T-cell (primary cell): ENCODE results near the gene SLC38A2. TPM values are rescaled to one million over a fixed set of nuclear protein-coding genes. Genes with fewer than 3 reads are reported as not detected.

ENCODE experiments used
- ATAC-seq, 4 experiments: fragments of 200-7000 bp in 3 of 4; fragments of 150-1000 bp in 1 of 4; cut with Tn5 transposase; replicated peaks in 1 of 4; 1 replicate in 3 of 4; 2 replicates in 1 of 4; pipeline ENCODE4 v1.10.0; 2021; ENCODE audit warnings: moderate library complexity in 3 of 4, mild to moderate bottlenecking in 2 of 4, moderate number of reproducible peaks in 1 of 4
- CTCF ChIA-PET, 2 donors: fragments of 300-600 bp; sonication (Branson Sonifier 250); formaldehyde crosslinking; loops; one replicate each; lab custom pipeline; 2022; ENCODE audit warnings: antibody characterized with exemption in 2 of 2; lab: Charles Lee
- POLR2A ChIA-PET, 2 donors: fragments of 300-600 bp; sonication (Branson Sonifier 250); formaldehyde crosslinking; loops; one replicate each; lab custom pipeline; 2022; ENCODE audit warnings: antibody characterized with exemption in 2 of 2; lab: Charles Lee
- DNase-seq, 35 experiments: peaks; one replicate each; pipeline versions ENCODE4 v3.0.0 to v3.0.0-alpha.2; 2013 to 2023
- H3K27ac ChIP-seq: one replicate; pipeline ENCODE4 v1.5.1; 2013; ENCODE audit warnings: low read length
- H3K27me3 ChIP-seq, 2 experiments: replicated peaks in 1 of 2; 1 replicate in 1 of 2; 2 replicates in 1 of 2; pipeline versions ENCODE4 v1.6.1 to v1.7.0; 2013; ENCODE audit warnings: low read length in 1 of 2, mixed read lengths in 1 of 2; ENCODE audit not compliant: control insufficient read depth in 2 of 2, insufficient read depth in 2 of 2; ENCODE audit errors: extremely low read depth in 1 of 2
- H3K36me3 ChIP-seq, 2 donors: 1 replicate in 1 of 2; 2 replicates in 1 of 2; pipeline versions ENCODE4 v1.6.1 to v1.7.0; 2013; ENCODE audit warnings: low read length in 1 of 2; ENCODE audit not compliant: control insufficient read depth in 2 of 2, insufficient read depth in 1 of 2; ENCODE audit errors: extremely low read depth in 1 of 2
- H3K4me1 ChIP-seq, 2 experiments: 1 replicate in 1 of 2; 2 replicates in 1 of 2; pipeline versions ENCODE4 v1.6.1 to v1.7.0; 2013; ENCODE audit warnings: low read length in 2 of 2, mixed read lengths in 1 of 2; ENCODE audit not compliant: insufficient read depth in 2 of 2, control insufficient read depth in 1 of 2; ENCODE audit errors: extremely low read depth in 1 of 2
- H3K4me3 ChIP-seq, 2 donors: 1 replicate in 1 of 2; 2 replicates in 1 of 2; pipeline versions ENCODE4 v1.5.1 to v1.7.0; 2013; ENCODE audit warnings: mild to moderate bottlenecking in 2 of 2, low read length in 1 of 2, moderate library complexity in 1 of 2; ENCODE audit not compliant: control insufficient read depth in 1 of 2; ENCODE audit errors: extremely low read depth in 1 of 2
- H3K9me3 ChIP-seq: 2 replicates; pipeline ENCODE4 v1.7.0; 2013
- H3K27ac Mint-ChIP-seq, 2 donors: one replicate each; pipeline ENCODE4 v1.8.0; 2020 to 2021; ENCODE audit warnings: mild to moderate bottlenecking in 2 of 2, mixed read lengths in 2 of 2
- H3K27me3 Mint-ChIP-seq, 2 donors: one replicate each; pipeline ENCODE4 v1.8.0; 2021 to 2022; ENCODE audit warnings: mixed read lengths in 2 of 2
- H3K36me3 Mint-ChIP-seq: one replicate; pipeline ENCODE4 v1.8.0; 2021; ENCODE audit warnings: mixed read lengths
- H3K4me1 Mint-ChIP-seq, 3 donors: one replicate each; pipeline ENCODE4 v1.8.0; 2020 to 2022; ENCODE audit warnings: mixed read lengths in 3 of 3, mild to moderate bottlenecking in 1 of 3
- H3K4me3 Mint-ChIP-seq, 3 donors: one replicate each; pipeline ENCODE4 v1.8.0; 2020 to 2022; ENCODE audit warnings: mild to moderate bottlenecking in 3 of 3, mixed read lengths in 3 of 3, moderate library complexity in 3 of 3
- H3K9me3 Mint-ChIP-seq, 3 donors: one replicate each; pipeline ENCODE4 v1.8.0; 2020 to 2022; ENCODE audit warnings: mixed read lengths in 3 of 3
- WGBS: methylation state at CpG from one replicate; pipeline ENCODE4 v1.1.5; 2013; ENCODE audit warnings: missing lambda C conversion rate; ENCODE audit not compliant: insufficient coverage; 5-methylcytosine and 5-hydroxymethylcytosine counted together
- total RNA-seq, 35 experiments: library from RNA in 6 of 35; stranded (reverse) in 6 of 35; fragments of 120-200 nt in 1 of 35; gene quantifications; one replicate each; pipeline versions ENCODE4 v1.2.1 to v1.2.4 and lab custom pipeline; 2013 to 2026

The SLC38A2 gene
- total RNA-seq, 5 donors from 2014 or later (not counting 1 experiment from before 2014, with no cell fraction given): 165 to 265 (median 217) TPM

GRCh38 chr12:46386360-46386867, 13.8 kb upstream of the SLC38A2 start:
- CTCF ChIA-PET: interaction anchor here in 1 of 2 donors (1.2 kb wide), 1 partner anchor 275 kb away, joined by 3 read pairs; no protein-coding TSS in a partner anchor
- H3K27ac Mint-ChIP-seq: no peak overlapping the region
- Histone ChIP-seq H3K4me3 (no peak overlapping the region), H3K27me3 (no peaks in the 10 kb centered on the region), H3K36me3 (peaks cover 4% of the 10 kb centered on the region in 2 donors), H3K27ac (no peak overlapping the region), H3K4me1 (peaks cover 25 to 58% of the 10 kb centered on the region in 2 experiments), H3K9me3 (no peaks in the 10 kb centered on the region)
- DNase-seq (no peak), ATAC-seq (no peak)
- H3K36me3 Mint-ChIP-seq: peaks cover 15% of the 10 kb centered on the region
- H3K4me1 Mint-ChIP-seq: peaks cover 50 to 57% (median 52%) of the 10 kb centered on the region in 3 donors
- no peaks in the 10 kb centered on the region for H3K9me3 Mint-ChIP-seq
- WGBS: no CpG with 5 or more reads among the region's 3 CpGs
- no peak overlapping the region for H3K4me3 Mint-ChIP-seq
- POLR2A ChIA-PET: interaction anchor here in 1 of 2 donors (0.5 kb wide), 1 partner anchor 16 kb away, joined by 3 read pairs; no protein-coding TSS in a partner anchor
- no peaks in the 10 kb centered on the region for H3K27me3 Mint-ChIP-seq

- H3K27me3 ChIP-seq: no peaks in the 10 kb centered on the region
- no peaks in the 10 kb centered on the region for H3K9me3 ChIP-seq
- peaks cover 0 to under 1% of the 10 kb centered on the region in 2 donors for H3K36me3 ChIP-seq
- H3K4me3 Mint-ChIP-seq: peak overlapping the region in 1 of 3 donors; percentile 39
- H3K36me3 Mint-ChIP-seq: peaks cover 6% of the 10 kb centered on the region
- H3K27ac ChIP-seq: no peak overlapping the region
- H3K4me1 ChIP-seq: peaks cover 25 to 57% of the 10 kb centered on the region in 2 experiments
- H3K4me3 ChIP-seq: no peak overlapping the region
- H3K27me3 Mint-ChIP-seq: no peaks in the 10 kb centered on the region
- H3K27ac Mint-ChIP-seq: no peak overlapping the region
- no peaks in the 10 kb centered on the region for H3K9me3 Mint-ChIP-seq
- H3K4me1 Mint-ChIP-seq: peaks cover 43 to 49% (median 44%) of the 10 kb centered on the region in 3 donors
- DNase-seq: no peak
- POLR2A ChIA-PET: interaction anchor here (0.6 kb wide), 2 partner anchors 161 to 189 kb away, joined by 3 to 10 read pairs; no protein-coding TSS in a partner anchor
- WGBS: 95% methylated on average over 4 of the region's 5 CpGs
- CTCF ChIA-PET: interaction anchor here (0.6 to 0.7 kb wide), 2 partner anchors 21 to 922 kb away, joined by 3 to 9 read pairs; no protein-coding TSS in a partner anchor
- ATAC-seq: no peak
Measured at GRCh38 chr12:46385438-46385837, 12.9 kb upstream of the SLC38A2 start.

- POLR2A ChIA-PET: interaction anchor here (0.6 to 1.1 kb wide), 5 partner anchors 7 to 136 kb away, joined by 3 to 6 read pairs (median 3); partner anchors contain the start of gene SLC38A1 (in 1 of the 2)
- no peaks in the 10 kb centered on the region for H3K27me3 ChIP-seq
- Mint-ChIP-seq H3K9me3 (no peaks in the 10 kb centered on the region), H3K4me3 (peak overlapping the region; percentile 85 to 90 (median 86)), H3K36me3 (peaks cover 5% of the 10 kb centered on the region), H3K27ac (peak overlapping the region; percentile 90 to 92), H3K27me3 (no peaks in the 10 kb centered on the region), H3K4me1 (peaks cover 42 to 46% (median 44%) of the 10 kb centered on the region in 3 donors)
- peak overlapping the region; percentile 78 to 80 for H3K4me3 ChIP-seq
- ATAC-seq (no peak), DNase-seq (no peak)
- WGBS: 92% methylated on average over 2 of the region's 9 CpGs
- peaks cover 25 to 52% of the 10 kb centered on the region in 2 experiments for H3K4me1 ChIP-seq
- H3K36me3 ChIP-seq: no peaks in the 10 kb centered on the region
- H3K9me3 ChIP-seq: no peaks in the 10 kb centered on the region
- CTCF ChIA-PET: interaction anchor here in 1 of 2 donors (0.7 to 1.2 kb wide), 2 partner anchors 13 to 14 kb away, joined by 3 read pairs; no protein-coding TSS in a partner anchor
- peak overlapping the region; percentile 91 for H3K27ac ChIP-seq
Measured at GRCh38 chr12:46384451-46385309, 12.1 kb upstream of the SLC38A2 start.

- DNase-seq (peak; percentile 46 to 87 (median 69)), ATAC-seq (peak; percentile 64 to 77 (median 66))
- no peaks in the 10 kb centered on the region for H3K9me3 Mint-ChIP-seq
- peak overlapping the region; percentile 90 to 92 for H3K27ac Mint-ChIP-seq
- ChIA-PET POLR2A (interaction anchor here (0.6 to 1.1 kb wide), 5 partner anchors 8 to 137 kb away, joined by 3 to 6 read pairs (median 3); partner anchors contain the start of gene SLC38A1 (in 1 of the 2)), CTCF (interaction anchor here in 1 of 2 donors (0.7 to 1.2 kb wide), 3 partner anchors 12 to 22 kb away, joined by 3 to 5 read pairs (median 3); no protein-coding TSS in a partner anchor)
- H3K27me3 Mint-ChIP-seq: no peaks in the 10 kb centered on the region
- no peaks in the 10 kb centered on the region for H3K36me3 Mint-ChIP-seq
- peaks cover 25 to 48% of the 10 kb centered on the region in 2 experiments for H3K4me1 ChIP-seq
- WGBS: under 1% methylated on average over 46 of the region's 47 CpGs
- no peaks in the 10 kb centered on the region for H3K9me3 ChIP-seq
- H3K4me3 Mint-ChIP-seq: peak overlapping the region; percentile 85 to 90 (median 86)
- H3K4me3 ChIP-seq: peak overlapping the region; percentile 78 to 80
- H3K27ac ChIP-seq: peak overlapping the region; percentile 91
- H3K27me3 ChIP-seq: no peaks in the 10 kb centered on the region
- H3K4me1 Mint-ChIP-seq: peaks cover 40 to 42% (median 42%) of the 10 kb centered on the region in 3 donors
- H3K36me3 ChIP-seq: no peaks in the 10 kb centered on the region
Measured at GRCh38 chr12:46383654-46384450, 11.3 kb upstream of the SLC38A2 start.

- Histone ChIP-seq H3K27ac (peak overlapping the region; percentile 91), H3K4me1 (peaks cover 25 to 41% of the 10 kb centered on the region in 2 experiments), H3K27me3 (no peaks in the 10 kb centered on the region), H3K36me3 (no peaks in the 10 kb centered on the region), H3K9me3 (no peaks in the 10 kb centered on the region), H3K4me3 (peak overlapping the region; percentile 78 to 80)
- H3K36me3 Mint-ChIP-seq: no peaks in the 10 kb centered on the region
- ChIA-PET CTCF (interaction anchor here in 1 of 2 donors (0.7 to 1.2 kb wide), 2 partner anchors 11 to 23 kb away, joined by 3 to 5 read pairs; no protein-coding TSS in a partner anchor), POLR2A (interaction anchor here in 1 of 2 donors (1.0 to 1.1 kb wide), 2 partner anchors 10 to 114 kb away, joined by 3 to 6 read pairs; partner anchors contain the start of gene SLC38A1)
- peak overlapping the region; percentile 90 to 94 for H3K27ac Mint-ChIP-seq
- no peaks in the 10 kb centered on the region for H3K27me3 Mint-ChIP-seq
- no peaks in the 10 kb centered on the region for H3K9me3 Mint-ChIP-seq
- under 1% methylated on average over 47 of the region's 74 CpGs for WGBS
- H3K4me3 Mint-ChIP-seq: peak overlapping the region; percentile 85 to 90 (median 86)
- H3K4me1 Mint-ChIP-seq: peaks cover 34 to 35% (median 34%) of the 10 kb centered on the region in 3 donors
- ATAC-seq (peak; percentile 83 to 88 (median 84)), DNase-seq (peak; percentile 73 to 95 (median 82))
Measured at GRCh38 chr12:46382964-46383653, 10.5 kb upstream of the SLC38A2 start.
